H9 (cell line): ENCODE results near the gene LMTK2. TPM values are rescaled to one million over a fixed set of nuclear protein-coding genes. Genes with fewer than 3 reads are reported as not detected.

Experiments
- DNase-seq: peaks from one replicate; pipeline ENCODE4 v3.0.0-alpha.2; 2017
- H2AFZ ChIP-seq: one replicate; pipeline ENCODE4 v1.6.1; 2013; ENCODE audit warnings: mild to moderate bottlenecking, low read length, control low read depth, moderate library complexity
- H2AK5ac ChIP-seq: 2 replicates; pipeline ENCODE4 v1.6.1; 2013; ENCODE audit warnings: low read length, control low read depth, mixed read lengths; ENCODE audit not compliant: insufficient read length
- H2BK120ac ChIP-seq: one replicate; pipeline ENCODE4 v1.6.1; 2013; ENCODE audit warnings: low read depth, mild to moderate bottlenecking, low read length, control low read depth, inconsistent platforms; ENCODE audit not compliant: poor library complexity, severe bottlenecking
- H2BK12ac ChIP-seq: 2 replicates; pipeline ENCODE4 v1.6.1; 2013; ENCODE audit warnings: low read length, control low read depth, mixed read lengths, low read depth; ENCODE audit not compliant: insufficient read length
- H2BK15ac ChIP-seq: 2 replicates; pipeline ENCODE4 v1.6.1; 2013; ENCODE audit warnings: low read depth, low read length, control low read depth
- H2BK20ac ChIP-seq: one replicate; pipeline ENCODE4 v1.6.1; 2013; ENCODE audit warnings: low read depth, mild to moderate bottlenecking, low read length, control low read depth, inconsistent platforms; ENCODE audit not compliant: poor library complexity, severe bottlenecking
- H2BK5ac ChIP-seq: 2 replicates; pipeline ENCODE4 v1.6.1; 2013; ENCODE audit warnings: low read length, control low read depth, mixed read lengths; ENCODE audit not compliant: insufficient read length
- H3K14ac ChIP-seq: 2 replicates; pipeline ENCODE4 v1.6.1; 2013; ENCODE audit warnings: low read length, control low read depth; ENCODE audit not compliant: insufficient read depth
- H3K18ac ChIP-seq: 2 replicates; pipeline ENCODE4 v1.6.1; 2013; ENCODE audit warnings: low read depth, mild to moderate bottlenecking, mixed read lengths, low read length, control low read depth; ENCODE audit not compliant: insufficient read length
- H3K23ac ChIP-seq: 2 replicates; pipeline ENCODE4 v1.6.1; 2013; ENCODE audit warnings: low read length, control low read depth, mixed read lengths, low read depth; ENCODE audit not compliant: insufficient read length
- H3K23me2 ChIP-seq: 2 replicates; pipeline ENCODE4 v1.6.1; 2013; ENCODE audit warnings: low read depth, mild to moderate bottlenecking, mixed read lengths, low read length, control low read depth; ENCODE audit not compliant: insufficient read length, poor library complexity, severe bottlenecking
- H3K27ac ChIP-seq: 2 replicates; pipeline ENCODE4 v1.5.1; 2013; ENCODE audit warnings: low read length, control low read depth, mixed read lengths, low read depth; ENCODE audit not compliant: insufficient read length
- H3K27me3 ChIP-seq: 2 replicates; pipeline ENCODE4 v1.6.1; 2013; ENCODE audit warnings: low read length, control low read depth, inconsistent platforms; ENCODE audit not compliant: insufficient read depth
- H3K4ac ChIP-seq: 2 replicates; pipeline ENCODE4 v1.6.1; 2013; ENCODE audit warnings: low read depth, mild to moderate bottlenecking, control low read depth, inconsistent platforms, low read length, moderate library complexity
- H3K4me1 ChIP-seq: 2 replicates; pipeline ENCODE4 v1.6.1; 2013; ENCODE audit warnings: low read length, control low read depth, inconsistent platforms; ENCODE audit not compliant: insufficient read depth
- H3K4me2 ChIP-seq: 2 replicates; pipeline ENCODE4 v1.6.1; 2013; ENCODE audit warnings: low read length, control low read depth, mixed read lengths; ENCODE audit not compliant: insufficient read length, insufficient read depth
- H3K56ac ChIP-seq: 2 replicates; pipeline ENCODE4 v1.6.1; 2013; ENCODE audit warnings: low read depth, mild to moderate bottlenecking, mixed read lengths, low read length, control low read depth; ENCODE audit not compliant: insufficient read length
- H3K79me1 ChIP-seq: 2 replicates; pipeline ENCODE4 v1.6.1; 2013; ENCODE audit warnings: low read depth, mild to moderate bottlenecking, moderate library complexity, low read length, control low read depth, inconsistent platforms; ENCODE audit not compliant: insufficient read depth, poor library complexity, severe bottlenecking
- H3K79me2 ChIP-seq: 2 replicates; pipeline ENCODE4 v1.6.1; 2013; ENCODE audit warnings: low read length, control low read depth, inconsistent platforms; ENCODE audit not compliant: insufficient read depth
- H3K9ac ChIP-seq: 2 replicates; pipeline ENCODE4 v1.6.1; 2013; ENCODE audit warnings: low read length, control low read depth, mixed read lengths; ENCODE audit not compliant: insufficient read length; ENCODE audit errors: extremely low read depth
- H3K9me3 ChIP-seq: one replicate; pipeline ENCODE4 v1.6.1; 2013; ENCODE audit warnings: low read depth, low read length, inconsistent platforms; ENCODE audit not compliant: control insufficient read depth
- H3T11ph ChIP-seq: one replicate; pipeline ENCODE4 v1.6.1; 2013; ENCODE audit warnings: mild to moderate bottlenecking, low read length, control low read depth, inconsistent platforms
- H4K20me1 ChIP-seq: one replicate; pipeline ENCODE4 v1.6.1; 2013; ENCODE audit not compliant: control insufficient read depth, insufficient read length, insufficient read depth
- H4K5ac ChIP-seq: 2 replicates; pipeline ENCODE4 v1.6.1; 2013; ENCODE audit warnings: low read depth, mild to moderate bottlenecking, mixed read lengths, low read length, control low read depth; ENCODE audit not compliant: insufficient read length
- H4K8ac ChIP-seq: replicated peaks from 2 replicates; pipeline ENCODE4 v1.6.1; 2013; ENCODE audit warnings: low read length, control low read depth, mixed read lengths, low read depth; ENCODE audit not compliant: insufficient read length
- H4K91ac ChIP-seq: 2 replicates; pipeline ENCODE4 v1.6.1; 2013; ENCODE audit warnings: low read depth, mild to moderate bottlenecking, moderate library complexity, mixed read lengths, low read length, control low read depth; ENCODE audit not compliant: insufficient read length
- H3K27ac Mint-ChIP-seq, 3 experiments: 2 replicates in 2 of 3; 3 replicates in 1 of 3; pipeline ENCODE4 v1.8.0; 2020 to 2021; ENCODE audit warnings: mixed read lengths in 3 of 3, mild to moderate bottlenecking in 1 of 3, moderate library complexity in 1 of 3
- H3K27me3 Mint-ChIP-seq: 2 replicates; pipeline ENCODE4 v1.8.0; 2021; ENCODE audit warnings: low read depth, mild to moderate bottlenecking, moderate library complexity, mixed read lengths
- H3K36me3 Mint-ChIP-seq, 3 experiments: 2 replicates in 2 of 3; 3 replicates in 1 of 3; pipeline ENCODE4 v1.8.0; 2020 to 2021; ENCODE audit warnings: low read depth in 3 of 3, mixed read lengths in 3 of 3; ENCODE audit not compliant: insufficient read depth in 1 of 3
- H3K4me1 Mint-ChIP-seq, 2 experiments: 2 replicates each; pipeline ENCODE4 v1.8.0; 2020; ENCODE audit warnings: mixed read lengths in 2 of 2
- H3K4me3 Mint-ChIP-seq, 2 experiments: 2 replicates in 1 of 2; 3 replicates in 1 of 2; pipeline ENCODE4 v1.8.0; 2020 to 2021; ENCODE audit warnings: mild to moderate bottlenecking in 2 of 2, mixed read lengths in 2 of 2, moderate library complexity in 1 of 2
- H3K9me3 Mint-ChIP-seq, 2 experiments: 2 replicates in 1 of 2; 3 replicates in 1 of 2; pipeline ENCODE4 v1.8.0; 2020; ENCODE audit warnings: mild to moderate bottlenecking in 2 of 2, mixed read lengths in 2 of 2, moderate library complexity in 1 of 2
- WGBS: extraction: QIAGEN DNeasy Blood & Tissue Kit; methylation state at CpG from one replicate; pipeline ENCODE4 v1.1.7; 2013; ENCODE audit warnings: missing lambda C conversion rate, low lambda C conversion rate, mixed read lengths; ENCODE audit not compliant: insufficient read length; ENCODE audit errors: extremely low coverage; 5-methylcytosine and 5-hydroxymethylcytosine counted together
- total RNA-seq: library from RNA; stranded (reverse); gene quantifications from 2 replicates; pipeline ENCODE4 v1.2.1, GENCODE V29; 2021
- TF ChIP-seq, protein P1 (sequence below): fragments of 200-600 bp; sonication (generic); conservative IDR thresholded peaks from 3 replicates; pipeline ENCODE4 v1.8.0; 2021; ENCODE audit warnings: antibody characterized with exemption, mild to moderate bottlenecking

The LMTK2 gene
- total RNA-seq, 1 experiment from 2014 or later = 24.9 TPM

GRCh38 chr7:98136423-98136822 is 29.8 kb downstream of the LMTK2 start:
- TF ChIP-seq, protein P1, sequence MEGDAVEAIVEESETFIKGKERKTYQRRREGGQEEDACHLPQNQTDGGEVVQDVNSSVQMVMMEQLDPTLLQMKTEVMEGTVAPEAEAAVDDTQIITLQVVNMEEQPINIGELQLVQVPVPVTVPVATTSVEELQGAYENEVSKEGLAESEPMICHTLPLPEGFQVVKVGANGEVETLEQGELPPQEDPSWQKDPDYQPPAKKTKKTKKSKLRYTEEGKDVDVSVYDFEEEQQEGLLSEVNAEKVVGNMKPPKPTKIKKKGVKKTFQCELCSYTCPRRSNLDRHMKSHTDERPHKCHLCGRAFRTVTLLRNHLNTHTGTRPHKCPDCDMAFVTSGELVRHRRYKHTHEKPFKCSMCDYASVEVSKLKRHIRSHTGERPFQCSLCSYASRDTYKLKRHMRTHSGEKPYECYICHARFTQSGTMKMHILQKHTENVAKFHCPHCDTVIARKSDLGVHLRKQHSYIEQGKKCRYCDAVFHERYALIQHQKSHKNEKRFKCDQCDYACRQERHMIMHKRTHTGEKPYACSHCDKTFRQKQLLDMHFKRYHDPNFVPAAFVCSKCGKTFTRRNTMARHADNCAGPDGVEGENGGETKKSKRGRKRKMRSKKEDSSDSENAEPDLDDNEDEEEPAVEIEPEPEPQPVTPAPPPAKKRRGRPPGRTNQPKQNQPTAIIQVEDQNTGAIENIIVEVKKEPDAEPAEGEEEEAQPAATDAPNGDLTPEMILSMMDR = no peak

More at GRCh38 chr7:98136423-98136822, 29.8 kb downstream of the LMTK2 start:
- Histone ChIP-seq H2BK20ac (no peak overlapping the region), H4K91ac (no peak overlapping the region), H3K18ac (no peak overlapping the region), H3K4me2 (no peak overlapping the region), H2BK120ac (no peak overlapping the region), H3K4ac (no peak overlapping the region), H3T11ph (no peak overlapping the region), H2BK5ac (no peak overlapping the region), H3K79me1 (no peaks in the 10 kb centered on the region), H3K23ac (no peak overlapping the region), H3K4me1 (no peaks in the 10 kb centered on the region), H4K5ac (no peak overlapping the region), H3K14ac (no peak overlapping the region), H4K20me1 (no peaks in the 10 kb centered on the region), H3K9ac (no peak overlapping the region), H2AFZ (no peak overlapping the region), H2BK12ac (no peak overlapping the region), H2BK15ac (no peak overlapping the region), H3K23me2 (no peaks in the 10 kb centered on the region), H2AK5ac (no peak overlapping the region), H3K9me3 (no peaks in the 10 kb centered on the region), H3K27ac (no peak overlapping the region), H3K79me2 (peaks cover 3% of the 10 kb centered on the region; the same call in 1 of the 2 replicates), H3K56ac (no peak overlapping the region), H4K8ac (no peak overlapping the region), H3K27me3 (no peaks in the 10 kb centered on the region)
- DNase-seq = no peak
- H3K4me1 Mint-ChIP-seq = peaks cover 53% of the 10 kb centered on the region in 2 experiments
- H3K4me3 Mint-ChIP-seq = no peak overlapping the region
- peaks cover 5 to 31% (median 22%) of the 10 kb centered on the region in 3 experiments; a peak in 5 of 7 replicates for H3K36me3 Mint-ChIP-seq
- no peaks in the 10 kb centered on the region for H3K9me3 Mint-ChIP-seq
- peak overlapping the region in 1 of 3 experiments; percentile 8; a peak in 1 of 7 replicates for H3K27ac Mint-ChIP-seq
- H3K27me3 Mint-ChIP-seq = no peaks in the 10 kb centered on the region
- WGBS = no CpG with 5 or more reads among the region's 5 CpGs
